SKM-1 treated with dmso at 0.1 percent for 144 hours (cell line): ENCODE measurements around the gene CLIC3.

Experiments
- DNase-seq: peaks from one replicate; lab custom pipeline; 2025; ENCODE audit not compliant: unreplicated experiment; lab: John Stamatoyannopoulos, UW

CLIC3 gene

DNA sequence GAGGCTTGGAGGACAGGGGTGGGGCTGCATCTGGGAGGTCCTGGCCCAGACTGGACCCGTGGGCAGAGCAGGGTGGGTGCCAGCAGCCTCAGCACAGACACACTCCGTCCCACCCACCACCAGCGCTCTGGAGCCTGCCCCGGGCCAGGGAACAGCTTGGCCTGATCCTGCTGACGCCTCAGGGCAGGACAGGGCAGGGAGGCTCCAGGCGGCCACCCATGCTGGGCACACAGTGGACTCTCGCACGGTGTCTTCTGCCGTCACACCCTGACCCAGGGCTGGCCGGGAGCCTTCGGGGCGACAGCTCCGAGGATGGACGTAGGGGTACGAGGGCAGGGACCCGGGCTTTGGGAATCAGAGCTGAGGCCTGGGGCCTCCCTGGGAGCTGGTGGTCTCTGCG, 27.2 kb downstream of the CLIC3 start:
- DNase-seq = no peak

- no peak for DNase-seq
Measured at GRCh38 chr9:136968333-136969127, 27.8 kb downstream of the CLIC3 start.

- DNase-seq = no peak
Measured at GRCh38 chr9:136965771-136966484, 30.4 kb downstream of the CLIC3 start.

DNA sequence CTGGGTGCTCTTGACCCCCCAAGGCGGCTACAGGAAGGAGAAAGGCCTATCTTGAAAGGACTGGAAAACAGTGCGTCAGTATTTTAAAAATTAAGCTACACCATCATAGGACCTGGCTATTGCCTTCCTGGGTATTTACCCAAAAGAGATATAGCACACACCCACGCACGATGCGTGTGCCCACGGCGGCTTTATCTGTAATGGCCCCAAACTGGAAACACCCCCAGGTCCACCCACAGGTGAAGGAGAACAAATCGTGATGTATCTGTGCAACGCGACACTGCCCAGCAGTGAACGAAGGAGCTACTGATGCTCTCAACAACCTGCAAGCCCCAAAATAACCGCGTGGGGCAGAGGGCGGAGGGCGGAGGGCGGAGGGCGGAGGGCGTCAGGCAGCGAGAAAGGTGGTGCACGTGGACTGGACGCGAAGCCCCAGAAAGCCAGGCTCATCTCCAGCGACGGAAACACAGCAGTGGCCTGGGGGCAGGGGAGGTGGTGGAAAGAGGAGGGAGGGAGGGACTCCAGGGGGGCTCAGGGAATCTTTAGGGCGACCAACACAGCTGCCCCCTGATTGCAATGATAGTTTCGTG, 31.4 kb downstream of the CLIC3 start:
- no peak for DNase-seq

DNA sequence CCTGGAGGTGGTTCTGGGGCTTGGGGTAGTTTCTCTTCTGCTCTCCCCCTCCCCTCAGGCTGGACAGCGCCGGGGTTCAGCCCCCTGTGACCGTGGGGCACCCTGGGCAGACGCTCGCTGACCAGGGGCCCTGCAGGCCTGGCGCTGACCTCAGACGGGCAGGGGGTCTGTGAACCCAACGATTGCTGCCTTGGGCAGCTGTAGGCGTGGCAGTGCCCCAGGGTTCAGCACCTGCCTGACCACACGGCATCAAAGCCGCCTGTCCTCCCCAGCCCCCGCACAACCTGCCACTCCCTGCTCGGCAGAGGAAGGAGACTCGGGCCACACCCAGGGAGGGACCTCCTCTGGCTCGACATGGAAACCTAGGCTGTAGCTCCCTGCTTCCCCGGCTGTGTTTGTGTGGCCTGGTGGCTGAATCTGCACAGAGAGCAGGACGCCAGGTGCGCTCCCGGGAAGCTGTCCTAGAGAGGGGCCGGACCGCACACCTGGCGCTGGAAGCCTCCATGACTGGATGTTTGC, 32.1 kb downstream of the CLIC3 start:
- DNase-seq = no peak

GRCh38 chr9:136963751-136964150, 32.6 kb downstream of the CLIC3 start:
- no peak for DNase-seq

DNA sequence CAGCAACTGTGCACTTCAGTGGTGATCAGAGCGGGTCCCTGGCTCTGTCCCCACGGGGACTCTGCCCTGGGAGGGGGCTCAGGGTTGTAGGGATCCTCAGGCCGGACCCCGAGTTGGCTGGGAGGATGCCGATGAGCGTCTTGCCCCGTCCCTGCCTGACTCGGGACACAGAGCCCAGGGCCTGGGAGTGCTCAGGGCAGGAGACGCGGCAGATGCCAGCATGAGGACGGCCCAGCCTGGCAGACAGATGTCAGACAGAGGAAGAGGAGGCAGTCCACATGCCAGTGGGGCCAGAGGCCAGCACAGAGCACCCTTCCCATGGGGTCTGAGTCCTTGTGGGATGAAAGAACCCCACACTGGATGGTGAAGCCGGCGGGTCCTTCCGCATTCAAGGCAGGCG, 33.0 kb downstream of the CLIC3 start:
- no peak for DNase-seq

DNA sequence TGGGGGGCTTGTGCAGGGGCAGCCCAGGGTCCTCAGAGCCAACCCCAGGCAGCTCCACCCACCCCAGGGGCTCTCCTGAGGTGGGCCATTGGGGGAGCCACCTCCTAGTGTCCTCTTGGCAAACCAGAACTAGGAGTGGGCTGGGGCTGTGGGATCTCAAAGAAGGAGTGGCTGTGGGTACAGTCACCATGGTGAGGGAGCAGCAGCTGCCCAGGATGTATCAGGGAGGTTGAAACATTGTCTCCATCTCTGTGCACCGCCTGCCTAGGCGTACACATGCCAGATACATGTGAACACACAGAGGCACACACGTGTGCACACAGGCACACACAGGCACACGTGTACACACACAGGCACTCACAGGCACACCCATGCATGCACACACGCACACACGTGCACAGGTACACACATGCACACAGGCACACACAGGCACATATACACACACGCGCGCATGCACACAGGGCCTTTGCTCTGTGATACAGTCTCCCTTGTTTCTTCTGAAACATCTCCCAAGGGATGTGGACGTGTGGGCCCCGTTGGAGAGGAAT, 33.6 kb downstream of the CLIC3 start:
- DNase-seq = no peak

DNA sequence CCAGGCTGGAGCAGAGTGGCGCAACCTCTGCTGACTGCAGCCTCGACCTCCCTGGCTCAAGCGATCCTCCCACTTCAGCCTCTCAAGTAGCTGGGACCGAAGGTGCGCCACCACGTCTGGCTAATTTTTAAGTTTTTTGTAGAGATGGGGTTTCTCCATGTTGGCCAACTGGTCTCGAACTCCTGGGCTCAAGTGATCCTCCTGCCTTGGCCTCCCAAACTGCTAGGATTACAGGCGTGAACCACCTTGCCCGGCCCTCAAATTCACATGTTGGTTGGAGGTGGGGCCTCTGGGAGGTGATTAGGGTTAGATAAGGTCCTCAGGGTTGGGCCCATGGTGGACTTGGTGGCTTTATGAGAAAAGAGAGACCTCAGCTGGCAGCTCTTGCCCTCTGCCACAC, 34.2 kb downstream of the CLIC3 start:
- no peak for DNase-seq

DNA sequence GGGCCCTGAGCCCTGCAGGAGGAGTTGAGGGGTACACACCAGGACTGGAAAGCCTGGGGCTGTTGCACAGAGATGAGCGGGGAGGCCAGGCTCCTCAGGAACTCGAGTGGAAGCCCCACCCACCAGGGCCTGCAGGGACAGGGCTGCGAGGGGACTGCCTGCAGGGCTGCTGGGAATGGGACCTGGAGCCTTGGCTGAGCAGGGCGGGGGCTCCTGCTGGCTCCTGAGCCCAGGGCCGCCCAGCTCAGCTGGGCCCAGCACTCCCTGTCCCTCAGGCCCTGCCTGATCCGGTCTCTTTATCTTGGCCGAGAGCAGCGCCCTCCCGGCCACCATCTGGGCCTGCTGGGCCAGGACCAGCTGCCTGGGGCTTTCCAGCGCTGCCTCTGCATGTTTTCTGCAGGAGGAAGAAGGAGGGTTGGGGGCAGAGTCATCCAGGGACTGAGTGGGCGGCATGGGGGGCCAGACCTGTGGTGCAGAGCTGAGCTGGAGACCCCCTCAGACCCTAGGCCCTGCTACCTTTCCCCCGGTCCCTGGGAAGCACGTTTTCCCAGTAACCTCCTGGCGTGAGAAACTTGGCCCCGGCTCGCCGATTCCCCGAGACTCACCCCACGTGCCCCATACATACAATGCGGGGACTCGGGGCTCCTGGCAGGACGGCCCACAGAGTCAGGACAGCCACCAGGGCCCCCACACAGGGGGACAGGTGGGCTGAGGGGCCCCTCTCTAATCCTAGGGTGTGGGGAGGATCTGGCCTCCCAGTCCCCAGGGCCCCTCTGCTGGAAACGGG, 34.9 kb downstream of the CLIC3 start:
- no peak for DNase-seq

- DNase-seq = no peak
Measured at GRCh38 chr9:136960938-136961275, 35.5 kb downstream of the CLIC3 start.

DNA sequence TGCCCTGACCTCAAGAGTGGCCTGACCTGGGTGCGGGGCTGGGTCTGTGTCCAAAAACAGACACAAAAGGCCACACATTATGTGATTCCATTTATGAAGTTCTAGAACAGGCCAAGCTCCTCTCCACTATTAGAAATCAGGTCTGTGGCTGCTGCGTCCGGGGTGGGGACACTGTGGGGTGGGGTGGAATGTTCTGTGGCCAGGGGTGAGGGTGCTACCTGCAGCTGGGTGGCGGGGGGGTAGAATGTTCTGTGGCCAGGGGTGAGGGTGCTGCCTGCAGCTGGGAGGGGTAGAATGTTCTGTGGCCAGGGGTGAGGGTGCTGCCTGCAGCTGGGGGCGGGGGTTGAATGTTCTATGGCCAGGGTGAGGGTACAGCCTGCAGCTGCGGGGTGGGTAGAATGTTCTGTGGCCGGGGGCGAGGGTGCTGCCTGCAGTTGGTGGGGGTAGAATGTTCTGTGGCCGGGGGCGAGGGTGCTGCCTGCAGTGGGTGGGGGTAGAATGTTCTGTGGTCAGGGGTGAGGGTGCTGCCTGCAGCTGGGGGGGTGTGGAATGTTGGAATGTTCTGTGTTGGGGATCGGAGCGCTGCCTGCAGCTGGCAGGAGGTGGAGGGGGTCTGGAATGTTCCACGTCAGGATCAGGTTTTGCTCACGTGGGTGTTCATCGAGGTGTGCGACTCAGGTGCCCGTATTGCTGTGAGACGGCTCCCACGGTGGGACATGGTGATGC, 36.0 kb downstream of the CLIC3 start:
- DNase-seq = no peak

DNA sequence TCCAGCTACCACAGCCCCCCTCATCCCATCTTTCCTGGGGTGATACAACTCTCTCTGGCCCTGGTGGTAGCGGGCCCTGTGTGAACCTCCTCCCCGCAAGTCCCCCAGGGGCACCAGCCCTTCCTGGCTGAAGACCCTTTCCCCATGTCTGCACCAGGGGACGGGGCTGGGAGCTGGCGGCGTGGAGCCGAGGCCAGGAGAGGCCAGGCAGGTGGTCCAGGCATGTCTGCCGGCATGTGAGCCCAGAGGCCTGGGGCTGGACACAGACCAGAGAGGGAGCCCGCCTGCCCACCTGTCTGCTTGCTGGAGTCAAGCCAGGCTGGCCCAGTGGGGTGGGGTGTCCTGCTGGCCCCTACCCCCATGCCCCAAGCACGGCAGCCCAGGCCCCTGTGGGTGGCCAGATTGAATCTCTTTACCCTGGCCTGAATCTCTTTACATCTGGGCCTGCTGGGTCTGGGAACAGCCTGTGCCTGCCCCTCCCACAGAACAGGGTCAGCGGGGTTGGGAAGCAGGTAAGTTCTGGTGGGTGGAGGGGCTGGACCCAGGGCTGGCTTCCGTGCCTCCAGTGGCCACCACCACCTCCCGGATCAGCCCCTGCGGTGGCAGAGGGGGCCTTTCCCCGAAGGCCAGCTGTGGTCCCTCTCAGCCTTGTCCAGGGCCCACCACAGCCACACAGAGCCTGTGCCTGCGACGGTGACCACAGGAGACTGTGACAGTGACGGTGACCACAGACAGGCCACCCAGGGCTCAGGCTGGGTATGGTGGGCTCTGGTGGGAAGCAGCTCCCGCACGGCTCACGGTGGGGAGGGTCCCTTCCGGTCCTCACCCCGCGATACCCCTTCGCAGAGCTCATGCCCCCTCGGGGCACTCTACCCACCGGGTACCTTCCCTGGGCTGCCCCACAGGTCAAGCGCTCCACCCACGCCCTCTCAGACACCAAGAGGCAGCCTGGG, 37.2 kb downstream of the CLIC3 start:
- no peak for DNase-seq

- no peak for DNase-seq
Measured at GRCh38 chr9:136958473-136958872, 37.9 kb downstream of the CLIC3 start.

GRCh38 chr9:136957901-136958300, 38.5 kb downstream of the CLIC3 start:
- DNase-seq = no peak

- DNase-seq = no peak
Measured at GRCh38 chr9:136957461-136957860, 38.9 kb downstream of the CLIC3 start.

GRCh38 chr9:136956604-136957003, 39.8 kb downstream of the CLIC3 start:
- DNase-seq = no peak

GRCh38 chr9:136955943-136956335, 40.4 kb downstream of the CLIC3 start:
- DNase-seq = no peak

DNA sequence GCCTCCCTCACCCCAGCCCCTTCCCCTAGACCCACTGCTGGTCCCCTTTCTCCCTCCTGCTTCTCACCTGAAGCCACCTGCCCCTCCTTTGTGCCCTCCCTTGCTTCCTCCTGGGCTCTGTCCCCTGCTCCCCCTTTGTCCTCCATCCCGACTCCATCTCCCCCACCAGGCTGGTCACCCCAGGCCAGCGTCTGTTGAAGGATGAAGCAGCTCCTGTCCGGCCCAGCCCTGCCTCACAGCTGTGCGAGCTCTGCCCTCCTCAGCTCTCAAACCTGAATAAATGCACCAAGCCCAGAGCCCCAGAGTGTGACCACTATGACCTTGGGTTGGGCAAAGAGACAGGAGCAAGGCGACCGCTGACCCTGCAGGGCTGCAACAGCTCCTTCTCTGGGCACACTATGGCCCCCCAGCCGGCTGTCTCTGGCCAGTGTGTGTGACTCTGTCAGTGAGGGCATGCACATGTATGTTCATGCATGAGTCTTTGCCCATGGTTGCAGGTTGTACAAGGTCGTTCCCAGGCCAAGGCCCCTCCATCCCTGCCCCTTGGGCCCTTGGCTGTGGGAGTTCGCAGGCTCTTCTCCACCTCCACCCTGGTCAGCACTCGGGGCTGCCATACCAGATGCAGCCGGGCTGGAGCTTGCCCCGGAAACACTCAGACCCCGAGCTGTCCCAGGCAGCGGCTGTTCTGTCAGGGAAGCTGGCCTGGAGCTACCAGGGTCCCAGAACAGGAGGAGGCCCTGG, 41.0 kb downstream of the CLIC3 start:
- no peak for DNase-seq
